Retinal pigment epithelial cell (primary cell): ENCODE results near the gene TBCA.

Experiments used
- DNase-seq: peaks from one replicate; pipeline ENCODE4 v3.0.0-alpha.2; 2010; ENCODE audit warnings: low read depth
- H3K4me3 ChIP-seq: 2 replicates; pipeline ENCODE4 v1.5.1; 2011; ENCODE audit warnings: mild to moderate bottlenecking, low read length, control low read depth, moderate library complexity
- TF ChIP-seq, protein P1 (sequence below): conservative IDR thresholded peaks from 2 replicates; pipeline ENCODE4 v1.5.1; 2011; ENCODE audit warnings: low read depth, low read length, control low read depth, inconsistent platforms

TBCA gene

DNA sequence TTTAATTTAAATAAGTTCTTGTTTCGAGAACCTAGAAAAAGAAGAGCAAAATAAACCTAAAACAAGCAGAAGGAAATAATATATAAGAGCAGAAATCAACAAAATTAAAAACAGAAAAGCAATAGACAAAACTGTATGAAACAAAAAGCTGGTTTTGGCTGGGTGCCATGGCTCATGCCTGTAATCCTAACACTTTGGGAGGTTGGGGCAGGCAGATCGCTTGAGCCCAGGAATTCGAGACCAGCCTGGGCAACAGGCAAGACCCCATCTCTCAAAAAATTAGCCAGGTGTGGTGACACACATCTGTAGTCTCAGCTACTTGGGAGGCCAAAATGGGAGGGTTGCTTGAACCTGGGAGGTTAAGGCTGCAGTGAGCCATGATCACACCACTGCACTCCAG is 78.4 kb downstream of the TBCA start:
- H3K4me3 ChIP-seq = no peak overlapping the region
- TF ChIP-seq, protein P1, sequence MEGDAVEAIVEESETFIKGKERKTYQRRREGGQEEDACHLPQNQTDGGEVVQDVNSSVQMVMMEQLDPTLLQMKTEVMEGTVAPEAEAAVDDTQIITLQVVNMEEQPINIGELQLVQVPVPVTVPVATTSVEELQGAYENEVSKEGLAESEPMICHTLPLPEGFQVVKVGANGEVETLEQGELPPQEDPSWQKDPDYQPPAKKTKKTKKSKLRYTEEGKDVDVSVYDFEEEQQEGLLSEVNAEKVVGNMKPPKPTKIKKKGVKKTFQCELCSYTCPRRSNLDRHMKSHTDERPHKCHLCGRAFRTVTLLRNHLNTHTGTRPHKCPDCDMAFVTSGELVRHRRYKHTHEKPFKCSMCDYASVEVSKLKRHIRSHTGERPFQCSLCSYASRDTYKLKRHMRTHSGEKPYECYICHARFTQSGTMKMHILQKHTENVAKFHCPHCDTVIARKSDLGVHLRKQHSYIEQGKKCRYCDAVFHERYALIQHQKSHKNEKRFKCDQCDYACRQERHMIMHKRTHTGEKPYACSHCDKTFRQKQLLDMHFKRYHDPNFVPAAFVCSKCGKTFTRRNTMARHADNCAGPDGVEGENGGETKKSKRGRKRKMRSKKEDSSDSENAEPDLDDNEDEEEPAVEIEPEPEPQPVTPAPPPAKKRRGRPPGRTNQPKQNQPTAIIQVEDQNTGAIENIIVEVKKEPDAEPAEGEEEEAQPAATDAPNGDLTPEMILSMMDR = no peak
- DNase-seq = no peak

DNA sequence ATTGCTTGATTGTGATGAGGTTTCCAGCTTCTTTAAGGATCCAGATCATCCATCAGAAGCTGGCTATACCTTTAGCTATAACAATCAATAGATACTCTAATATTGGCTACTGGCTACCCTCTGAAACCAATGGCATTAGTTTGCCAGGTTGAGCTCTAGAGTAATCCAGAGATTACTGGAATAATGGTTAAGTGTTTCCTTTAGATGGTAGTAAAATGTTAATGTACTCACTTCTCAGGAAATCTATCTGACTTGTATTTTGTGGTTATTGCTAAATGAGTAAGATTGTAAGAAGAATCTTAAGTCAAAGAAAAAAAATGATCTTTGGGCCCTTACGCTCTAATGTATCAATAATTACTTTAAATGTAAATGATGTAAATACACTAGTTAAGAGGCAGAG is 80.0 kb downstream of the TBCA start:
- H3K4me3 ChIP-seq = no peak overlapping the region
- TF ChIP-seq, protein P1 = no peak
- DNase-seq = no peak

DNA sequence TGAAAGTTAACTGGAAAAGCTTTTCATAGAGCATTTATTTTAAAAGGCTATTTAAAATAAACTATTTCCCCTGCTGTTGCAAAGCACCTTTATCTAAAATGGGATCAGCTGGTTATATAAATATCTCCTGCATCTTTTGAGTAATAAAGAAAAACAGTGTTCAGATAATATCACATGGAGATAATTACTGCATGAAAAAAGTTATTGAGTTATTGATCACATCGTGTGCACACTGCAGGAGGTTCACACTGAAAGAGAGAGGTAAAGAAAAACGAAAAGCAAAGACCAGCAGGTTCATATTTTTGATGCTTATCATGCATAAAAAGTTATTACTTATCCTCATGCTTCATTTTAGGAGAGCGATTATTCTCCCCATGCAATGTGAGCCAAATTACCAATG is 82.2 kb downstream of the TBCA start:
- no peak overlapping the region for H3K4me3 ChIP-seq
- TF ChIP-seq, protein P1 = no peak
- DNase-seq = no peak

DNA sequence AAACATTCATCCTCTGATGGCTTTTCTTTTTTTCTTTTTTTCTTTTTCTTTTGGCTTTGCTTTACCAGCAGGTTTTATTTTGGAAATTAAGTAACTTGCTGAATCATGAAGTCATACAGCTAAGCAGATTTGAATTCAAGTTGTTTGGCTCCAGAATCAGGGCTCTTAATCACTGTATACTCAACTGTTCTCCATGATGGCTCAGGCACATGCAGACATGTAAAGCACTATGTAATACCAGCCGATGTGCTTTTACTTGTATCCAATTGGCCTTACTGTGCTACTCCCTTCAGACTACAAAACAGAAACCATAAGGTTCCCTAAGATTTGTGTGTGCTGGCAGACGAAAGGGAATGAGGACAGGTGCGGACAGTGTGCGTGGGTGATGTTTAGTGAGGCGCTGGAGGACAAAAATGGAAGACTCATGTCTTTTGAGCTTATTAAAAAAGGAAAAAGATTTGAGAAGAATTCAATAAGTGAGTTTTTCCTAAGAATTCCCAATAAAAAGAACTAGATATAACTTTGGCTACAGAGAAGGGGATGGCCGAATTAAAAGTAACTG is 92.9 kb downstream of the TBCA start:
- TF ChIP-seq, protein P1 = no peak
- DNase-seq = no peak
- H3K4me3 ChIP-seq = no peak overlapping the region

DNA sequence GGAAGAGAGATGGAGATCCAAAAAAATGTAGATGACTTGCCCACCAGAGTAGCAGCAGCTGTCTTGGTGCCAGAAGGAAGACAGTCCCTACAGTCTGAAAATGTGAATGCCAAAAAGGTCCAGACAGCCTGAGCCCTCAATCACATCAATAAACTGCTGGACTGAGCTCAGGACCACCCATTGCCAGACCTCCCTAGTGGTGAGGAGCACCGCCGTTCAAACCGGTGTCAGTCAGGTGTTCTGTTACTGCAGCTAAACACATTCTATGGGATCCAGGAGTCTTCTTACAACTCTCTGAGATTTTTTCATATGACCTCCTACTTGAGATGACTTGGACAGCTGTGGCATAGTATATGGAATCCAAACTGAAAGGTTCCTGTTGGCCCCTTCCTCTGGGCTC is 105.6 kb downstream of the TBCA start:
- no peak for DNase-seq
- TF ChIP-seq, protein P1 = no peak
- no peak overlapping the region for H3K4me3 ChIP-seq

DNA sequence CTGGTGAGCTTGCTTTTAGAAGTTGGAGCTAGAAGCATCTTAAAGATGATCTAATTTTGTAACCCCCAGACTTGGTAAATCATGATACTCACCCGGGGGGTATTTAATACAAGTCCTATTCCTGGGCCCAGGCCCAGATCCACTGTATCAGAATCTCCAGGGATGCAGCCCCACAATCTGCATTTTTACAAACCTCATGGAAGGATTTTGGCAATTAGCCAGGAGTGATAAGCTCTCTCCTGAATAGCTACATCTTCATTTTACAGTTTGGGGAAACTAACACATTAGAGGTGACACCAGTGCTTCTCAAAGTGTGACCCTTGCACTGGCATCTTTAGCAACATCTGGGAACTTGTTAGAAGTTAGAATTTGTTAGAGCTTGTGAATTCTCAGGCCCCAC is 106.5 kb downstream of the TBCA start:
- H3K4me3 ChIP-seq = no peak overlapping the region
- TF ChIP-seq, protein P1 = no peak
- DNase-seq = no peak

DNA sequence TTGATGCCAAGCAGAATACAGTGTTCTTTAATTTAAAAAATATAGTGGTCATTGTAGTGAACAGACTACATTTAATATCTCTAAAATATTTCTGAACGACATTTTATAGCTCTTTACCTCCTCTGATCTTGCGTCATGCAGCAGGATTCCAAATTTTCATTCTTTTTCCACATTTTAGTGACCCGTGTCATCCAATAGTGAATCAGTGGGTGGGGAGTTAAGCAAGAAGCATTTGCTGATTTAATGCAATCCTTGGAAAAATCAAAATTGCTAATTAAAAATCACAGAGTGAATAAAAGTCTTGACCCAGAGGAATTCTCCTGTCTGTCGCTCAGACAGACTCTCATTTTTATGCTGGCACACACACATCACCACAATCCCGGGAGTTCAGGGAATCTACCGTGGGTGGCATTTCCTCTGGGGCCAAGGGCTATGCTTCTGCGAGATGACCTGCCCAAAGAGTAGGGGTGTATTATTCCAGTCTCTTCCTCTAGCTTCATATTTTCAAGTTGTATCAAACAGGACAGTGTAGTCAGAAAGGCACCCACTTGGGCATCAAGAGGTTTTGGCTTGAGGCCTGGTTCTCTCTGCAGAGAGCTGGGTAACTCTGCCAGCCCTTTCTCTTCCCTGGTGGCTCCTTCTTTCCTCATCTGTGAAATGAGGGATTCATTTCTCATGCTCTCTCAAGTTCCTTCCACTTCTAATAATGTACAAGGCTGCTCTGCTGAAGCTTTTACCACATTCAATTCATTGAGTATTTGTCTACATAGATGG is 112.9 kb downstream of the TBCA start:
- TF ChIP-seq, protein P1 = no peak
- no peak overlapping the region for H3K4me3 ChIP-seq
- DNase-seq = no peak
